Naive thymus-derived CD8-positive, alpha-beta T cell (primary cell): ENCODE measurements around the gene GOSR1. TPM values are rescaled to one million over a fixed set of nuclear protein-coding genes. Genes with fewer than 3 reads are reported as not detected.
A peak's percentile ranks its signal among the peaks of the same experiment; 100 is the strongest.
"Not testable (repeated sequence)": the region's sequence is repeated elsewhere in the genome, so short reads cannot be mapped to it uniquely, and the experiment has no call there.

Experiments used
- ATAC-seq, 2 donors: fragments of 150-1000 bp; cut with Tn5 transposase in 1 of 2; sonication (Bioruptor Pico), chemical (Tn5 transposase) in 1 of 2; 1 replicate in 1 of 2; 2 replicates in 1 of 2; pipeline ENCODE4 v1.10.0; 2021; ENCODE audit warnings: mild to moderate bottlenecking in 2 of 2, moderate library complexity in 2 of 2
- POLR2A ChIA-PET: fragments of 350-600 bp; sonication (Branson Sonifier 250); formaldehyde crosslinking; loops from one replicate; lab custom pipeline; 2021; ENCODE audit warnings: antibody characterized with exemption; lab: Charles Lee
- DNase-seq, 10 donors: peaks; one replicate each; pipeline versions ENCODE4 v3.0.0 to v3.0.0-alpha.2; 2020 to 2022
- H3K27ac Mint-ChIP-seq, 10 donors: one replicate each; pipeline ENCODE4 v1.8.0; 2020 to 2022; ENCODE audit warnings: mild to moderate bottlenecking in 10 of 10, mixed read lengths in 10 of 10, moderate library complexity in 4 of 10, inconsistent platforms in 1 of 10
- H3K27me3 Mint-ChIP-seq, 5 donors: one replicate each; pipeline ENCODE4 v1.8.0; 2021 to 2022; ENCODE audit warnings: mixed read lengths in 5 of 5
- H3K36me3 Mint-ChIP-seq, 3 donors: one replicate each; pipeline ENCODE4 v1.8.0; 2020 to 2022; ENCODE audit warnings: mixed read lengths in 3 of 3, mild to moderate bottlenecking in 2 of 3, inconsistent platforms in 1 of 3
- H3K4me1 Mint-ChIP-seq, 4 donors: one replicate each; pipeline ENCODE4 v1.8.0; 2021 to 2022; ENCODE audit warnings: mixed read lengths in 4 of 4
- H3K4me3 Mint-ChIP-seq, 10 donors: one replicate each; pipeline ENCODE4 v1.8.0; 2020 to 2022; ENCODE audit warnings: mild to moderate bottlenecking in 10 of 10, mixed read lengths in 10 of 10, moderate library complexity in 6 of 10, inconsistent platforms in 1 of 10
- H3K9me3 Mint-ChIP-seq, 9 donors: one replicate each; pipeline ENCODE4 v1.8.0; 2020 to 2022; ENCODE audit warnings: mixed read lengths in 9 of 9, mild to moderate bottlenecking in 3 of 9, inconsistent platforms in 1 of 9, moderate library complexity in 1 of 9
- polyA plus RNA-seq, 3 donors: library from polyadenylated mRNA; unstranded; fragments of 300-500 nt; fragmentation: Illumina TruSeq; gene quantifications; one replicate each; pipeline ENCODE4 v1.2.3, GENCODE V29; 2021
- total RNA-seq, 8 experiments: library from RNA in 2 of 8; stranded (reverse) in 2 of 8; gene quantifications; one replicate each; pipeline ENCODE4 v1.2.3 and lab custom pipeline; 2021 to 2026

Gene GOSR1
- total and polyA plus RNA-seq, 5 experiments from 2014 or later = 48.0 to 74.0 (median 64.3) TPM

DNA sequence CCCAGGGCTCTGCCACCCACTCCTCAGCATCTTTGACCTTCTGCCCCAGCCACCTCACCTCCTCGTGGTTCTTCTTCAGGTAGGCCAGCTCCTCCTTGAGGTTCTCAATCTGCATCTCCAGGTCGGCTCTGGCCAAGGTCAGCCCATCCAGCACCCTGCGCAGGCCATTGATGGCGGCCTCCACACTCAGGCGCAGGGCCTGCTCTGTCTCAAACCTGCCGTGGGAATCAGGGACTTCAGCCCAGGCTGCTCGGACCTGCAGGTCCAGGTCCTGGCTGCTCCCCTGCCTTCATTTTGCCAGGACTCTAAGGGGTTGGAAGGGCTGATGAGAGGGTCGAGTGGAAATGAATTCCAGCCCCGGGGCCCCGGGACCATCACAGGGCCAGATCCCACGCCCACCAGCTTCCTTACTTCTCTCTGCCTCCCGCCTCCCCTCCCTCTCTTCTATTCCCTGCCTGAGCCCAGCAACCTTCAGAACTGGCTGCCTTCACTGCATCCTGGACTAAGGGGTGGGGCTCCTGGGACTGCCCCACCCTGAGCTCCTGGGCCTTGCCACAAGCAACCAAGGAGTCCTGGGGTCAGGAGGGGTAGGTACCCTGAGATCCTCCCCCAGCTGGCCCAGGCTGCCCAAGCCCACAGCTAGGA, 92.4 kb downstream of the GOSR1 start:
- H3K27me3 Mint-ChIP-seq = peaks cover 2 to 32% (median 4%) of the 10 kb centered on the region in 5 donors

GRCh38 chr17:30570191-30570590, 93.0 kb downstream of the GOSR1 start:
- DNase-seq (no peak), ATAC-seq (no peak)
- Mint-ChIP-seq H3K4me3 (no peak overlapping the region), H3K4me1 (no peaks in the 10 kb centered on the region), H3K36me3 (no peaks in the 10 kb centered on the region), H3K27me3 (peaks cover 2 to 32% (median 4%) of the 10 kb centered on the region in 5 donors), H3K9me3 (no peaks in the 10 kb centered on the region), H3K27ac (no peak overlapping the region)
- POLR2A ChIA-PET = no interaction called here

More for the DNA sequence above, 92.4 kb downstream of the GOSR1 start:
- H3K9me3 Mint-ChIP-seq, H3K36me3 Mint-ChIP-seq, ATAC-seq, DNase-seq, H3K4me1 Mint-ChIP-seq, POLR2A ChIA-PET, H3K4me3 Mint-ChIP-seq, H3K27ac Mint-ChIP-seq: not testable (repeated sequence)

- Mint-ChIP-seq H3K27ac (no peak overlapping the region), H3K4me1 (no peaks in the 10 kb centered on the region), H3K36me3 (no peaks in the 10 kb centered on the region), H3K27me3 (peaks cover 2 to 32% (median 4%) of the 10 kb centered on the region in 5 donors), H3K9me3 (no peaks in the 10 kb centered on the region), H3K4me3 (no peak overlapping the region)
- ATAC-seq (no peak), DNase-seq (no peak)
- POLR2A ChIA-PET = no interaction called here
Measured at GRCh38 chr17:30570596-30571265, 93.5 kb downstream of the GOSR1 start.

DNA sequence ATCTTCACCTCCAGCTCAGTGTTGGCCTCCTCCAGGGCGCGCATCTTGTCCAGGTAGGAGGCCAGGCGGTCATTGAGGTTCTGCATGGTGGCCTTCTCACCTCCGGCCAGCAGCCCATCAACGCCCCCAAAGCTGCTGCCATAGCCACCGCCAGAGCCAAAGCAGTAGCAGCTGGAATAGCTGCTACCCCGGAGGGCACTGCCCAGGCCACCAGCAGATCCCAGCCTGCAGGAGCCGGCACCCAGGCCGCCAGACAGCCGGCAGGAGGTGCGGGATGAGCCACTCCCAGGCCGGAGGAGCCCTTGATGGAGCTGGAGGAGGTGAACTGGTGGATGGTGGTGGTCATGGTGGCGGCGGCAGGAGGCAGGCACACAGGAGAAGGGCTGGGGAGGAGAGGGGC, 94.2 kb downstream of the GOSR1 start:
- H3K27ac Mint-ChIP-seq, ATAC-seq, H3K4me1 Mint-ChIP-seq, POLR2A ChIA-PET, DNase-seq, H3K4me3 Mint-ChIP-seq, H3K9me3 Mint-ChIP-seq, H3K36me3 Mint-ChIP-seq: not testable (repeated sequence)
- H3K27me3 Mint-ChIP-seq = peaks cover 2 to 29% (median 4%) of the 10 kb centered on the region in 5 donors

- H3K36me3 Mint-ChIP-seq = no peaks in the 10 kb centered on the region
- peaks cover 0 to 24% (median 4%) of the 10 kb centered on the region in 5 donors for H3K27me3 Mint-ChIP-seq
- DNase-seq = no peak
- H3K9me3 Mint-ChIP-seq = no peaks in the 10 kb centered on the region
- H3K27ac Mint-ChIP-seq = no peak overlapping the region
- POLR2A ChIA-PET = no interaction called here
- H3K4me3 Mint-ChIP-seq = no peak overlapping the region
- no peak for ATAC-seq
- H3K4me1 Mint-ChIP-seq = no peaks in the 10 kb centered on the region
Measured at GRCh38 chr17:30571921-30572320, 94.7 kb downstream of the GOSR1 start.

DNA sequence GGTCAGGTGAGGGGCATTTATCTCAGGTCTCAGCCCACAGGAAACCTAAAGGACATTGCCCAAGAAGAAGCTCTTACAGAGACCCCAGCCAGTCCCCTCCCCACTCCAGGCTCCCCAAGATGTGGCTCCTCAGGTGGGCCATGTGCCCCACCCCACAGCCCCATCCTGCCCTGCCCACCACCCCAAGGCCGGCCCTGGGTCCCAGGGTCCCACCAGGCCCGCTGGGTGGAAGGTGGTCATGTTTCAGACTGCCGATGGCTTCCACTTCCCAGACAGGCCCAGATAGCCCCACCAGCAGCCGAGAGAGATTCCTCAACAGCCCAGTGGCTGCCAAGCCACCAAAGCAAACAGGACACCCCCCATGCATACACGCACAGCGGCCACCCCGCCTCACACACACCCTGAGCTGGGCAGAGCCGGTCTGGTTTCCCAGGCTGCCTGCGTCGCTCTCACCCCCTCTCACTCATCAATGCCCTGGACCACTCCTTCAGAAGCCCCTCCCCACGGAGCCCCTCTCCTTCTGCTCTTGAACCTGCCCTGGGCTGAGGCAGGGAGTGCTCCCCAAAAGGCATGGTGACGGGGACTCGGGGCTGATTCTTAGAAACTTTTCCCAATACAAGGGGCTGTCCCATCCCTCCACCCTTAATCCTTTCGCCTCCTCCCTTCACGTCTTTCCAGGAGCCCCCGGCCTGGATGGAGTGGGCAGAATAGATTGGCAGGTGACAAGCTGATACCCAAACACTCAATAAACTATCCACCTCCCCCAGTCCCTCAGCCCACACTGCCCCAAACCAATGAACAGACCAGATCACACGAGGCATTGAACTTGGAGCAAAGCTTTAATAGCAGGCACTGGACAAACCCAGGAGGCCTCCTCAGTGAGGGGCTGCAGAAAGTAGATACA, 95.7 kb downstream of the GOSR1 start:
- H3K36me3 Mint-ChIP-seq, H3K4me1 Mint-ChIP-seq, ATAC-seq, H3K4me3 Mint-ChIP-seq, H3K9me3 Mint-ChIP-seq, DNase-seq: not testable (repeated sequence)
- POLR2A ChIA-PET = interaction anchor here (1.3 kb wide), 1 partner anchor 15 kb away, joined by 3 read pairs; no protein-coding TSS in a partner anchor
- peaks cover 0 to 14% (median 4%) of the 10 kb centered on the region in 5 donors for H3K27me3 Mint-ChIP-seq
- H3K27ac Mint-ChIP-seq = peak overlapping the region in 1 of 10 donors; percentile 51

DNA sequence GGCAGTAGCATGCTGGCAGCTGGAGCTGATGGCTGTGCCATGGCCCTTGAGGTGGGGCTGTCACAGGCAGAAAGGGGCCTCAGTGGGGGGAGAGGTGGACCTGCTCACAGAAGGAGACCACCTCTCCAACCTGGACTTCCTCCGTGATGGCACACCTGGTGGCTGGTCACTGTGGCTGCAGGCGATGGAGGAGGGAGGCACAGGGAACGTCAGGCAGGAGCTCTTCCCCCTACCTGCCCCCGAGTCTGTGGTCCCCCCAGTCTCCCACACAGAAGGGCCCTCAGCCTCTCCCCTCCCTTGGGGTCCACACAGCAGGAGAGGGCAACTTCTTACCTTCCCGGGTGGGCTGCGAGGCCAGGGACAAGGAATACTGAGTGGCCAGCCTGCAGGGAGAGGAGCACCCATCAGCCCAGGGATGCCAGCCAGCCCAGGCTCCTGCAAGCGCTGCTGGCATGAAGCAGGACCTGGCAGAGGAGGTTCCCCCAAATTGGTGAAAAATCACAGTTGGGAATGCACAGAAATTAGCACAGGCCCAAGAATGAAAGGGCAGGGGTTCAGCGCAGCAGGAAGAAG, 96.5 kb downstream of the GOSR1 start:
- H3K36me3 Mint-ChIP-seq = no peaks in the 10 kb centered on the region
- no peaks in the 10 kb centered on the region for H3K9me3 Mint-ChIP-seq
- DNase-seq (no peak), ATAC-seq (no peak)
- no peak overlapping the region for H3K27ac Mint-ChIP-seq
- peaks cover 0 to 10% (median 2%) of the 10 kb centered on the region in 5 donors for H3K27me3 Mint-ChIP-seq
- POLR2A ChIA-PET = interaction anchor here (1.3 kb wide), 1 partner anchor 15 kb away, joined by 3 read pairs; no protein-coding TSS in a partner anchor
- no peaks in the 10 kb centered on the region for H3K4me1 Mint-ChIP-seq
- no peak overlapping the region for H3K4me3 Mint-ChIP-seq

- not testable (repeated sequence) for H3K4me3 Mint-ChIP-seq, ATAC-seq
Measured at GRCh38 chr17:30574309-30574708, 97.1 kb downstream of the GOSR1 start.

GRCh38 chr17:30574806-30575205, 97.6 kb downstream of the GOSR1 start:
- H3K36me3 Mint-ChIP-seq, H3K9me3 Mint-ChIP-seq, ATAC-seq, H3K4me1 Mint-ChIP-seq, H3K27me3 Mint-ChIP-seq, H3K4me3 Mint-ChIP-seq, POLR2A ChIA-PET, H3K27ac Mint-ChIP-seq, DNase-seq: not testable (repeated sequence)

More at GRCh38 chr17:30574309-30574708, 97.1 kb downstream of the GOSR1 start:
- DNase-seq, H3K27me3 Mint-ChIP-seq, H3K36me3 Mint-ChIP-seq, H3K4me1 Mint-ChIP-seq, H3K9me3 Mint-ChIP-seq, H3K27ac Mint-ChIP-seq: not testable (repeated sequence)
- POLR2A ChIA-PET = interaction anchor here (1.3 kb wide), 1 partner anchor 16 kb away, joined by 3 read pairs; no protein-coding TSS in a partner anchor

GRCh38 chr17:30575648-30576325, 98.6 kb downstream of the GOSR1 start:
- H3K4me3 Mint-ChIP-seq, H3K36me3 Mint-ChIP-seq, H3K27ac Mint-ChIP-seq, H3K9me3 Mint-ChIP-seq, H3K4me1 Mint-ChIP-seq, H3K27me3 Mint-ChIP-seq, POLR2A ChIA-PET, DNase-seq, ATAC-seq: not testable (repeated sequence)

DNA sequence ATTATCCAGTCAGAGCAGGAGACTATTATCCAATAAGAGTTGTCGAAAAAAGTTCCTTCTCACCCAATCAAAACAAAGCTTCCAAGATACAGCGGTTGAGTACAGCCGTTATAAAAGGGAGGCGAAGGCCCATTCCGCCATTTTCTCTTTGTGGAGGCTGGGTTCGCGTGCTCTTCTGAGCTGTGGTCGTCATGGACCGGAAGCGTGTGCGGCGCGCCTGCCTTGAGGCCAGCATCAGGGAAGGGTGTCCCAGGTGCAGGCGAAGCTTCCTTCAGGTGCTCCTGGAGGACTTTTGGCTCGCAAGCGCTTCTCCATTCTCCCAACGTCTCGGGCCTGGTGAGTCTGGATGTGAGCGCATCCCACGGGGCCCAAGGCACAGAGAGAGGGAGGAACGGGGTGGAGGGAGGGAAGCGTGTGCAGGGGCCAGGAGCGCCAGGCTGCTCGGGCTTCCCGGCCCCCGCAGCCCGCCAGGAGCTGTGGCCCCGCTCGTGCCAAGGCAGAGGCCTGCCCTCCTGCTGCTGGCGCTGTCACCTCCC, 99.2 kb downstream of the GOSR1 start:
- peak in 1 of 2 donors; percentile 23 for ATAC-seq
- H3K27me3 Mint-ChIP-seq = peaks cover 0 to 10% (median 2%) of the 10 kb centered on the region in 5 donors
- peak overlapping the region in 1 of 10 donors; percentile 82 for H3K4me3 Mint-ChIP-seq
- no peaks in the 10 kb centered on the region for H3K9me3 Mint-ChIP-seq
- no peaks in the 10 kb centered on the region for H3K36me3 Mint-ChIP-seq
- DNase-seq = peak in 1 of 10 donors; percentile 9
- H3K4me1 Mint-ChIP-seq = peaks cover 0 to 3% (median 0%) of the 10 kb centered on the region in 4 donors
- H3K27ac Mint-ChIP-seq = peak overlapping the region in 1 of 10 donors; percentile 72
- POLR2A ChIA-PET = no interaction called here
